Fibroblast of skin of abdomen (primary cell): ENCODE data around the gene SASH1.

ENCODE experiments used
- DNase-seq: peaks from one replicate; pipeline ENCODE4 v3.0.0-alpha.2; 2013

The SASH1 gene

DNA sequence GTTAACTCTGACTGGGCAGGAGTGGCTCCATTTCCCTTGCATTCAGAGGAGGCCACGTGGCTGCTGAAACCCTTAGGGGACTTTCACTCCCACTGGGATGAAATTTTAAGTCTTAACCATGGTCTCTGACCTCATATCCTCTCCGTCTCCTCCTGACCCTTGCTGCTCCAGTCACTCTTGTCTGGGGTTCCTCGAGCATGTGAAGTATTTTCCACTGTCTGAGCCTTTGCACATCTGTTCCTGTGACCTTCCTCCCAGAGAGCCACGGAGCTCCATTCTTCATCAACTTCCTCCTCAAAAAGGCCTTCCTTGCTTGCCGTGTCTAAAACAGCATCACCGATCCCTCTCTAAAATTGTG is 251.2 kb downstream of the SASH1 start:
- no peak for DNase-seq

DNA sequence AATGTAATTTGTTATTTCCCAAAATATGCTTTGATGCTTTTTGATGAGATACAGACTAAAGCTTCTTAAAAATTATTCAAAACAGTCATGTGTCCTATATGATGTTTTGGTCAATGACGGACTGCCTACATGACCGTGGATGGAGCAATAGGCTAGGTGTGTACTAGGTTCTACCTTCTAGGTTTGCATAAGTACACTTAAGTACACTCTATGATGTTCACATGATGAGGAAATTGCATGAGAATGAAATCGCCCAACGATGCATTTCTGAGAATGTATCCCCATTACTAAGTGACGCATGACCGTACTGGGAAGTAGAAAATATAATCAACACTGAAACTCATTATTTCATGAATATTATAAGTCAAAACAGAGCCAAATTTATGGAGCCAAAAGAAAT is 252.9 kb downstream of the SASH1 start:
- DNase-seq, result no peak

DNA sequence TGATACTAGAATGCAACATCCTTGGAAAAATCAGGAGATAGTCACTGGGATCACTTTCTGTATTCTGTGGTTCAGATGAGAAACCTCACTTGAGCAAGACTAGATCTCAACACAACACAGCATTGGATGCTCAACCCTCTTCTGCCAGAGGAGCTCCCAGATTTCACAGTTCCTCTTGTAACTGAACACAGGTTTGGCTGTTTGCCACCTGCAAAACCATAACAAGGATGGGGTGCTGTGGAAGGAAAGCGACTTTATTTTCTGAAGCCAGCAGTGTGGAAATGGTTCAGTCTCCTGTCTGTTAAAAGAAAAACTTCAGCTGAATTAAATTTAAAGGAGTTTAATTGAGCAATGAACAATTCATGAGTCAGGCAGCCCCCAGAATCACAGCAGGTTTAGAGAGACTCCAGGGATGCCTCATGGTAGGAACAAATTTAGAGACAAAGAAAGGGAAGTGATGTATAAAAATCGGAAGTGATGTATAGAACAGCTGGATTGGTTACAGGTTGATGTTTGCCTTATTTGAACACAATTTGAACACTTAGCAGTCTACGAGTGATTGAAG is 254.3 kb downstream of the SASH1 start:
- DNase-seq, result no peak

DNA sequence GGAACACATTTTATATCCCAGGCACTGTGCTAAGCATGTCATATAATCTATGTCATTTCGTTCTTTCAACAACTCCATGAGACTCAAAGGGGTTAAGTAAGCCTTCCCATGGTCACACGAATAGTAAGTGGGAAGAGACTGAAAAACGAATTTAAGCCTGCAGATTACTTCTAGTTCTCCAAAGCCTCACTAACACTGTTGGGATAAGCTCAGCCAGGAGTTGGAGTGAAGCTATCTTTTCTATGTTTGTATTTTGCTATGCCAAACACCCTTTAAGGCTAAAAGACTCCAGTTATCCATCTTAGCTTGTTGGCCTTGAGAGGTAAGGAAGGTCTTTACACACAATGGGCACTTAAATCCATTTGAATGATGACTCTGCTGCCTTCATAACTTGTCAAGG is 256.1 kb downstream of the SASH1 start:
- DNase-seq, result no peak

DNA sequence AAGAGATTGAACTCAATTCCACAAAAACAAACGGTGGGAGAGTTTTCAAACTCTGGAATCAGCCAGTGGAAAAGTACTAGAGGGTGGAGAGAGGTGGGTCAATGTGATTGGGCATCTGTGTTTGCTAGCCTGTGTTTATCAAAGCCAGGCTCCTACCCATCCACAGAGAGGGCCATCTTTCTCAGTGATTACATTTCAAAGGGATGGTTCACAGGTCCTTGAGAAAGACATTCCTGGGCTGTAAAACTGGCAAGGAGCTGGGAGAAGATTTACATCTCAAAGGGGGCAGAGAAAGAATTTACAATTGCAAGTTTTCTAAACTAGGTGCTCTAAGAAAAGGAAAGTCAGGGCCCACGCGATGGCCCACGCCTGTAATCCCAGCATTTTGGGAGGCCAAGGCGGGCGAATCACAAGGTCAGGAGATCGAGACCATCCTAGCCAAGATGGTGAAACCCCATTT is 257.4 kb downstream of the SASH1 start:
- DNase-seq, result no peak
